Mesenchymal stem cell (in vitro differentiated cells and primary cell): ENCODE results near the gene GTF2F1.

Experiments
- DNase-seq: peaks from one replicate; pipeline ENCODE4 v3.0.0-alpha.2; 2013
- H2AFZ ChIP-seq: one replicate; pipeline ENCODE4 v1.6.1; 2013; ENCODE audit warnings: low read depth, mild to moderate bottlenecking, control low read depth, inconsistent platforms, low read length, moderate library complexity
- H2AK5ac ChIP-seq: 2 replicates; pipeline ENCODE4 v1.6.1; 2013; ENCODE audit warnings: low read length, moderate library complexity, mild to moderate bottlenecking, inconsistent platforms; ENCODE audit not compliant: severe bottlenecking
- H2BK120ac ChIP-seq: one replicate; pipeline ENCODE4 v1.6.1; 2013; ENCODE audit warnings: low read depth, mild to moderate bottlenecking, inconsistent platforms, low read length, moderate library complexity
- H2BK12ac ChIP-seq, 2 experiments: one replicate each; pipeline ENCODE4 v1.6.1; 2013; ENCODE audit warnings: inconsistent platforms in 2 of 2, low read length in 2 of 2, mild to moderate bottlenecking in 2 of 2, moderate library complexity in 2 of 2, control low read depth in 1 of 2
- H2BK15ac ChIP-seq: one replicate; pipeline ENCODE4 v1.6.1; 2013; ENCODE audit warnings: mild to moderate bottlenecking, low read depth, inconsistent platforms; ENCODE audit not compliant: poor library complexity, severe bottlenecking
- H2BK5ac ChIP-seq: 2 replicates; pipeline ENCODE4 v1.6.1; 2013; ENCODE audit warnings: low read depth, mild to moderate bottlenecking, low read length, control low read depth, inconsistent platforms; ENCODE audit not compliant: poor library complexity, severe bottlenecking
- H3K14ac ChIP-seq, 2 experiments: one replicate each; pipeline ENCODE4 v1.6.1; 2013; ENCODE audit warnings: inconsistent platforms in 2 of 2, low read length in 2 of 2, control low read depth in 1 of 2, mild to moderate bottlenecking in 1 of 2, moderate library complexity in 1 of 2
- H3K18ac ChIP-seq, 2 experiments: one replicate each; pipeline ENCODE4 v1.6.1; 2013; ENCODE audit warnings: inconsistent platforms in 2 of 2, low read length in 2 of 2, control low read depth in 1 of 2, low read depth in 1 of 2, mild to moderate bottlenecking in 1 of 2
- H3K23ac ChIP-seq, 2 experiments: one replicate each; pipeline ENCODE4 v1.6.1; 2013; ENCODE audit warnings: inconsistent platforms in 2 of 2, low read length in 2 of 2, mild to moderate bottlenecking in 2 of 2, moderate library complexity in 2 of 2, control low read depth in 1 of 2
- H3K27ac ChIP-seq: 2 replicates; pipeline ENCODE4 v1.5.1; 2013; ENCODE audit warnings: mild to moderate bottlenecking, moderate library complexity, low read length, control low read depth, inconsistent platforms; ENCODE audit not compliant: poor library complexity, severe bottlenecking
- H3K27me3 ChIP-seq, 2 experiments: 2 replicates each; pipeline versions ENCODE4 v1.6.1 to v1.7.0; 2013; ENCODE audit warnings: low read length in 2 of 2, mild to moderate bottlenecking in 2 of 2, moderate library complexity in 2 of 2, control low read depth in 1 of 2, inconsistent platforms in 1 of 2; ENCODE audit not compliant: control insufficient read depth in 1 of 2, insufficient read depth in 1 of 2
- H3K36me3 ChIP-seq, 2 experiments: 2 replicates each; pipeline versions ENCODE4 v1.6.1 to v1.7.0; 2013; ENCODE audit warnings: low read length in 2 of 2, control low read depth in 1 of 2, inconsistent platforms in 1 of 2, low read depth in 1 of 2, mild to moderate bottlenecking in 1 of 2; ENCODE audit not compliant: insufficient read depth in 2 of 2, control insufficient read depth in 1 of 2
- H3K4ac ChIP-seq, 2 experiments: one replicate each; pipeline ENCODE4 v1.6.1; 2013; ENCODE audit warnings: inconsistent platforms in 2 of 2, low read length in 2 of 2, mild to moderate bottlenecking in 2 of 2, moderate library complexity in 2 of 2, control low read depth in 1 of 2, low read depth in 1 of 2
- H3K4me1 ChIP-seq: 2 replicates; pipeline ENCODE4 v1.6.1; 2013; ENCODE audit warnings: low read depth, low read length, control low read depth; ENCODE audit not compliant: control insufficient read depth, insufficient read depth
- H3K4me2 ChIP-seq: 2 replicates; pipeline ENCODE4 v1.6.1; 2013; ENCODE audit warnings: low read length, mild to moderate bottlenecking, inconsistent platforms; ENCODE audit not compliant: poor library complexity, severe bottlenecking
- H3K4me3 ChIP-seq, 2 experiments: 2 replicates each; pipeline versions ENCODE4 v1.5.1 to v1.7.0; 2013; ENCODE audit warnings: low read length in 2 of 2, mild to moderate bottlenecking in 2 of 2, control low read depth in 1 of 2, low read depth in 1 of 2; ENCODE audit not compliant: insufficient read depth in 1 of 2
- H3K79me1 ChIP-seq: replicated peaks from 2 replicates; pipeline ENCODE4 v1.6.1; 2013; ENCODE audit warnings: mild to moderate bottlenecking, control low read depth, low read length, inconsistent platforms; ENCODE audit not compliant: poor library complexity, severe bottlenecking
- H3K9ac ChIP-seq: 2 replicates; pipeline ENCODE4 v1.7.0; 2013; ENCODE audit warnings: mild to moderate bottlenecking, low read length, moderate library complexity
- H3K9me3 ChIP-seq: 2 replicates; pipeline ENCODE4 v1.7.0; 2013; ENCODE audit warnings: mild to moderate bottlenecking, low read length; ENCODE audit not compliant: control insufficient read depth
- H4K8ac ChIP-seq: one replicate; pipeline ENCODE4 v1.6.1; 2013; ENCODE audit warnings: inconsistent platforms, mild to moderate bottlenecking, low read length, moderate library complexity
- H4K91ac ChIP-seq: one replicate; pipeline ENCODE4 v1.6.1; 2013; ENCODE audit warnings: mild to moderate bottlenecking, low read length, inconsistent platforms
- WGBS: methylation state at CpG from one replicate; pipeline ENCODE4 v1.1.7; 2013; ENCODE audit warnings: mixed read lengths; 5-methylcytosine and 5-hydroxymethylcytosine counted together

The GTF2F1 gene

DNA sequence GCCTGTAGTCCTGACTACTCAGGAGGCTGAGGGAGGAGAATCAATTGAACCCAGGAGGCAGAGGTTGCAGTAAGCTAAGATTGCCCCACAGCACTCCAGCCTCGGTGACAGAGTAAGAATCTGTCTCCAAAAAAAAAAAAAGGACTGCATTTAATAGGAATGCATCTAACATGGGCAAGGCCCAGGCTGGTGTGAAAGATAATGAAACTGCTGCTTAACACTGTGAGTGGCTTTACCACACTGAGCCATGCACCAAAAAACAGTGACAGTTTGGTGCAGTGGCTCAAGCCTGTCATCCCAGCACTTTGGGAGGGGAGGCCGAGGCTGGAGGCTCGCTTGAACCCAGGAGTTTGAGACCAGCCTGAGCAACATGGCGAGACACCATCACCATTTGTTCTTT, 8.6 kb downstream of the GTF2F1 start:
- Histone ChIP-seq H3K9ac (no peak overlapping the region), H2AK5ac (no peak overlapping the region), H2BK12ac (no peak overlapping the region), H3K9me3 (peaks cover 9% of the 10 kb centered on the region), H3K18ac (no peak overlapping the region), H2BK5ac (no peak overlapping the region), H4K8ac (no peak overlapping the region), H3K27ac (no peak overlapping the region), H3K4me1 (peaks cover 3% of the 10 kb centered on the region), H3K23ac (no peak overlapping the region), H2AFZ (no peak overlapping the region), H3K4ac (no peak overlapping the region), H3K4me2 (no peak overlapping the region), H3K27me3 (no peaks in the 10 kb centered on the region), H4K91ac (no peak overlapping the region), H2BK15ac (no peak overlapping the region), H3K79me1 (peaks cover 36% of the 10 kb centered on the region), H2BK120ac (no peak overlapping the region), H3K14ac (no peak overlapping the region), H3K36me3 (peaks cover 89 to 90% of the 10 kb centered on the region in 2 experiments), H3K4me3 (no peak overlapping the region)
- 95% methylated on average over 3 of the region's 4 CpGs for WGBS
- no peak for DNase-seq

- Histone ChIP-seq H3K9me3 (peaks cover 9% of the 10 kb centered on the region), H3K36me3 (peaks cover 88 to 90% of the 10 kb centered on the region in 2 experiments), H2BK12ac (no peak overlapping the region), H2BK5ac (no peak overlapping the region), H3K79me1 (peaks cover 27% of the 10 kb centered on the region), H3K4me1 (peaks cover 8% of the 10 kb centered on the region), H2AK5ac (no peak overlapping the region), H3K4ac (no peak overlapping the region), H4K91ac (no peak overlapping the region), H3K4me2 (no peak overlapping the region), H4K8ac (no peak overlapping the region), H2BK15ac (no peak overlapping the region), H3K27me3 (no peaks in the 10 kb centered on the region), H2BK120ac (no peak overlapping the region), H2AFZ (no peak overlapping the region), H3K14ac (no peak overlapping the region), H3K23ac (no peak overlapping the region), H3K4me3 (no peak overlapping the region), H3K27ac (no peak overlapping the region), H3K18ac (no peak overlapping the region), H3K9ac (no peak overlapping the region)
- no peak for DNase-seq
- 98% methylated on average over 19 of the region's 19 CpGs for WGBS
Observed at GRCh38 chr19:6383188-6383587, 9.8 kb downstream of the GTF2F1 start.

DNA sequence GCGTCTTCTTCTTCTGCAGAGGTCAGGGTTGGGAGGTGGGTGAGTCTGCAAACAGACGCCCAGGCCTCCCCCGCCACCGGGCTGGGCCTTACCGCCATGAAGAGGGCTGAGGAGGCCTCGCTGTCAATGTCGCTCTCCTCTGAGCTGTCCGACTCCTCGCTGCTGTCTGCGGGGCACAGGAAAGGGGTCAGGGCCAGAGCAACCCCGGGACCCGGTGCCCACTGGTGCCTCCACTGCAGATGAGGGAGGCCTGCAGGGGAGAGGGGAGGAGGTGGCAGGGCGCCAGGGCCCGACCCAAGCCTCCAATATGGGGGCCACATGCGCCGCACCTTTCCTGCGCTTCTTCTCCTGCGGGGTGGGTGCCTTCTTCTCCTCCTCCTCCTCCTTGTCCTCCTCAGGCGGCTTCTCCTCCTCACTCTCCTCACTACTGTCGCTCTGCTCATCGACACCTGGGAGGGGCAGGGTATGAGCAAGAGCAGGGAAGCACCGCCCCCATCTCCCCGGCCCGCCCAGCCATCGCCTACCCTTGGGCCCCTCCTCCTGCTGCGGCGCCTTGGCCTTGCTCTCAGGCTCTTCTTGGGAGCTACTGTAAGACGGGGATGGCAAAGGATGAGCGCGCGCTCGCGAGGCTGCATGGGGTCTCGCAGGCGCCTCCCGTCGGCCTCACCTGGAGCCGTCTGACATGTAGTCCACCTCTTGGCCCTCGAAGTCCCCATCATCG, 11.8 kb downstream of the GTF2F1 start:
- no peak overlapping the region for H2AK5ac ChIP-seq
- H3K4ac ChIP-seq = no peak overlapping the region
- H3K9ac ChIP-seq = no peak overlapping the region
- H3K9me3 ChIP-seq = peaks cover 9% of the 10 kb centered on the region
- no peak overlapping the region for H3K27ac ChIP-seq
- no peak overlapping the region for H2BK5ac ChIP-seq
- no peak overlapping the region for H4K91ac ChIP-seq
- H3K79me1 ChIP-seq = peaks cover 13% of the 10 kb centered on the region
- H3K4me2 ChIP-seq = no peak overlapping the region
- WGBS = 98% methylated on average over 36 of the region's 40 CpGs
- peaks cover 16% of the 10 kb centered on the region for H3K4me1 ChIP-seq
- no peak overlapping the region for H2BK15ac ChIP-seq
- H3K36me3 ChIP-seq = peaks cover 72 to 73% of the 10 kb centered on the region in 2 experiments
- no peak overlapping the region for H3K18ac ChIP-seq
- H3K23ac ChIP-seq = no peak overlapping the region
- no peaks in the 10 kb centered on the region for H3K27me3 ChIP-seq
- no peak overlapping the region for H2BK12ac ChIP-seq
- H3K14ac ChIP-seq = no peak overlapping the region
- H4K8ac ChIP-seq = no peak overlapping the region
- no peak for DNase-seq
- H2BK120ac ChIP-seq = no peak overlapping the region
- no peak overlapping the region for H2AFZ ChIP-seq
- H3K4me3 ChIP-seq = no peak overlapping the region

GRCh38 chr19:6379744-6380143, 13.2 kb downstream of the GTF2F1 start:
- no peak for DNase-seq
- Histone ChIP-seq H4K8ac (no peak overlapping the region), H3K27me3 (no peaks in the 10 kb centered on the region), H3K23ac (no peak overlapping the region), H3K36me3 (peaks cover 60 to 74% of the 10 kb centered on the region in 2 experiments), H3K4ac (no peak overlapping the region), H3K9me3 (peaks cover 9% of the 10 kb centered on the region), H2AK5ac (no peak overlapping the region), H3K9ac (no peak overlapping the region), H3K79me1 (peaks cover 14% of the 10 kb centered on the region), H2BK15ac (no peak overlapping the region), H4K91ac (no peak overlapping the region), H3K27ac (no peak overlapping the region), H2BK5ac (no peak overlapping the region), H3K14ac (no peak overlapping the region), H3K4me2 (no peak overlapping the region), H2AFZ (no peak overlapping the region), H2BK12ac (no peak overlapping the region), H2BK120ac (no peak overlapping the region), H3K4me1 (peaks cover 22% of the 10 kb centered on the region), H3K4me3 (no peak overlapping the region), H3K18ac (no peak overlapping the region)
- WGBS = 99% methylated on average over 3 of the region's 3 CpGs
